HepG2 (cell line): ENCODE results near the gene TAPBP. TPM values are rescaled to one million over a fixed set of nuclear protein-coding genes. Genes with fewer than 3 reads are reported as not detected.
A peak's percentile ranks its signal among the peaks of the same experiment; 100 is the strongest.

ENCODE experiments used
- HDAC2 ChIP-seq: sonication (generic); formaldehyde crosslinking; IDR thresholded peaks from 2 replicates; pipeline ENCODE4 v1.4.0; 2020; ENCODE audit warnings: missing genetic modification reagents
- HMG20B ChIP-seq: conservative IDR thresholded peaks from 2 replicates; pipeline ENCODE4 v1.6.1; 2016; ENCODE audit warnings: missing genetic modification reagents, missing compliant biosample characterization
- HNRNPLL ChIP-seq: fragments of 200-400 bp; formaldehyde crosslinking; IDR thresholded peaks from 2 replicates; pipeline ENCODE4 v1.6.1; 2017; ENCODE audit warnings: mild to moderate bottlenecking, low read depth, low read length; ENCODE audit not compliant: poor library complexity, severe bottlenecking
- NFE2L2 ChIP-seq: fragments of 150-350 bp; IDR thresholded peaks from 2 replicates; pipeline ENCODE4 v1.6.1; 2014; ENCODE audit warnings: low read length
- NFKB2 ChIP-seq: sonication (generic); formaldehyde crosslinking; IDR thresholded peaks from 2 replicates; pipeline ENCODE4 v1.4.0; 2020; ENCODE audit warnings: missing genetic modification reagents, borderline replicate concordance
- SYNCRIP ChIP-seq: fragments of 200-400 bp; formaldehyde crosslinking; IDR thresholded peaks from 2 replicates; pipeline ENCODE4 v1.6.1; 2018; ENCODE audit warnings: mild to moderate bottlenecking, low read depth, low read length; ENCODE audit not compliant: insufficient read depth
- YEATS2 ChIP-seq: sonication (generic); formaldehyde crosslinking; IDR thresholded peaks from 2 replicates; pipeline ENCODE4 v1.4.0; 2020; ENCODE audit warnings: missing genetic modification reagents, borderline replicate concordance
- ZBTB1 ChIP-seq: sonication (generic); formaldehyde crosslinking; IDR thresholded peaks from 2 replicates; pipeline ENCODE4 v1.4.0; 2020; ENCODE audit warnings: missing genetic modification reagents, borderline replicate concordance
- ZBTB8A ChIP-seq: sonication (generic); formaldehyde crosslinking; IDR thresholded peaks from 2 replicates; pipeline ENCODE4 v1.4.0; 2020; ENCODE audit warnings: mild to moderate bottlenecking, low read depth, missing genetic modification reagents, borderline replicate concordance
- ZIK1 ChIP-seq: sonication (generic); formaldehyde crosslinking; IDR thresholded peaks from 2 replicates; pipeline ENCODE4 v1.5.0; 2020; ENCODE audit warnings: mild to moderate bottlenecking, low read depth, missing genetic modification reagents, borderline replicate concordance
- ZNF17 ChIP-seq: sonication (generic); formaldehyde crosslinking; IDR thresholded peaks from 2 replicates; pipeline ENCODE4 v1.5.0; 2020; ENCODE audit warnings: mild to moderate bottlenecking, missing genetic modification reagents
- ZNF207 ChIP-seq: fragments of 450-650 bp; IDR thresholded peaks from 2 replicates; pipeline ENCODE4 v1.6.1; 2016; ENCODE audit warnings: antibody characterized with exemption, borderline replicate concordance
- ZNF557 ChIP-seq: sonication (generic); formaldehyde crosslinking; IDR thresholded peaks from 2 replicates; pipeline ENCODE4 v1.4.0; 2020; ENCODE audit warnings: missing genetic modification reagents
- ZNF567 ChIP-seq: sonication (generic); formaldehyde crosslinking; IDR thresholded peaks from 2 replicates; pipeline ENCODE4 v1.8.1; 2023; ENCODE audit warnings: mild to moderate bottlenecking, missing genetic modification reagents, borderline replicate concordance
- ZNF614 ChIP-seq: IDR thresholded peaks from 2 replicates; pipeline ENCODE4 v1.6.1; 2018; ENCODE audit warnings: missing biosample characterization, missing genetic modification reagents, inconsistent platforms, borderline replicate concordance
- ZNF629 ChIP-seq: sonication (generic); formaldehyde crosslinking; conservative IDR thresholded peaks from 2 replicates; pipeline ENCODE4 v1.5.0; 2020; ENCODE audit warnings: missing genetic modification reagents
- ZNF724P ChIP-seq: sonication (generic); formaldehyde crosslinking; IDR thresholded peaks from 2 replicates; pipeline ENCODE4 v1.8.0; 2022; ENCODE audit warnings: missing genetic modification reagents, borderline replicate concordance
- polyA plus RNA-seq, 8 experiments: library from polyadenylated mRNA; depleted of rRNA in 3 of 8; stranded (reverse) in 7 of 8; unstranded in 1 of 8; fragments of >200 nt; fragmentation: Illumina TruSeq in 4 of 8; extraction: Trizol in 4 of 8; gene quantifications; 2 replicates each; pipeline versions ENCODE4 v1.2.1 to v1.2.3, GENCODE V29; 2011 to 2016; ENCODE audit warnings: low read depth in 4 of 8, missing spikeins in 1 of 8, mixed read lengths in 1 of 8; ENCODE audit not compliant: insufficient read depth in 1 of 8
- total RNA-seq, 5 experiments: library from RNA; depleted of rRNA; stranded (reverse); fragments of >200 nt; fragmentation: Illumina TruSeq; extraction: Trizol; gene quantifications; 2 replicates each; pipeline ENCODE4 v1.2.3, GENCODE V29; 2016; ENCODE audit warnings: low read depth in 1 of 5
- TF ChIP-seq, protein P1 (sequence below): sonication (generic); formaldehyde crosslinking; IDR thresholded peaks from 2 replicates; pipeline ENCODE4 v1.5.0; 2020; ENCODE audit warnings: missing genetic modification reagents, mild to moderate bottlenecking, borderline replicate concordance
- TF ChIP-seq, protein P2 (sequence below): IDR thresholded peaks from 2 replicates; pipeline ENCODE4 v1.6.1; 2012; ENCODE audit warnings: inconsistent platforms
- TF ChIP-seq, protein P3 (sequence below): sonication (generic); formaldehyde crosslinking; IDR thresholded peaks from 2 replicates; pipeline ENCODE4 v1.5.1; 2020; ENCODE audit warnings: mild to moderate bottlenecking, missing genetic modification reagents
- TF ChIP-seq, protein P4 (sequence below): sonication (generic); formaldehyde crosslinking; IDR thresholded peaks from 2 replicates; pipeline ENCODE4 v1.5.1; 2020; ENCODE audit warnings: missing genetic modification reagents, mild to moderate bottlenecking, borderline replicate concordance

TAPBP gene
- total and polyA plus RNA-seq, 2 of the 13 experiments (the other 11 are each of a cell fraction or from before 2014, with no cell fraction given) = 27.4 to 32.3 TPM

DNA sequence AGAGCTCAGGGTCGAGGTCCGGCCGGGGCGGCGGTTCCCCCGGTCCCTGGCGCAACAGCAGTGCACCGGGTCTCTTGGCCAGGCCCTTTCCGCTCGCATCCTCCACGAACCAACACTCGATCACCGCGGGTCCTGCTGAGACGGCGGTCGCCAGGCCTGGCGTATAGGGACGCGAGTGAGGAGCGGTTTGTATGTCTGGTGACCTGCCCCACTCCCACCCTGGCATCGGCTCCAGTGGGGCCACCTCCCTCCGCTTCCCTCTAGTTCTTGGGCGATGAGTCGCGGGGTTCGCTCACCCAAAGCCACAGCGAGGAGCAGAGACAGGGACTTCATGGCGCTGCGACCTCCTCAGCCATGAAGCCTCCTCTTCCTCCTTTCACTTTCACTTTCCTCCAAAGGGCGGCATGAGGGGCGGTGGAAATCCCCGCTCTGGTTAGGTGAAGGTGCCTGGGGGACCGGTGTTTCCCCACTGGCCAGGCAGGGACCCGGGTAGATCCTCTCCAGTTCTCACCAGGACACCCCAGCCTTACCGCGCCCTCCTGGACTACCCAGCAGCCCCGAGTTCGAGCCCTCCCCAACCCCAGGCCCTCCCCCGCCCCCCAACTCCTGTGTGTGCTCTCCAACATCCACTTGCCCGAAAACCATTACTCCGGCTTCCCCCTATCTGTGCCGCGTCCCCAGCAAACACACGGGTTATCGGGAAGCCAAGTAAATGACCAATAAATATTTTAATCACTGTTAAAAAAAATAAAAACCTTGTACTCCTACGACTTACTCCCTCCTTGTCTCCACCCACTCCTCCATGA lies at the start of gene TAPBP (continued):
- TF ChIP-seq, protein P1, sequence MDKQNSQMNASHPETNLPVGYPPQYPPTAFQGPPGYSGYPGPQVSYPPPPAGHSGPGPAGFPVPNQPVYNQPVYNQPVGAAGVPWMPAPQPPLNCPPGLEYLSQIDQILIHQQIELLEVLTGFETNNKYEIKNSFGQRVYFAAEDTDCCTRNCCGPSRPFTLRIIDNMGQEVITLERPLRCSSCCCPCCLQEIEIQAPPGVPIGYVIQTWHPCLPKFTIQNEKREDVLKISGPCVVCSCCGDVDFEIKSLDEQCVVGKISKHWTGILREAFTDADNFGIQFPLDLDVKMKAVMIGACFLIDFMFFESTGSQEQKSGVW (CRISPR knock-in tag) = no peak
- TF ChIP-seq HMG20B (CRISPR knock-in tag) (peak; percentile 42; the same call in 1 of the 2 replicates), NFKB2 (CRISPR knock-in tag) (no peak; the same call in none of the 2 replicates), ZNF567 (CRISPR knock-in tag) (no peak; the same call in 1 of the 2 replicates), ZNF724P (CRISPR knock-in tag) (peak; percentile 85; the same call in 1 of the 2 replicates), ZNF614 (CRISPR knock-in tag) (no peak), HNRNPLL (peak; percentile 51), HDAC2 (peak; percentile 69), ZNF17 (CRISPR knock-in tag) (no peak), ZNF557 (CRISPR knock-in tag) (no peak), ZBTB8A (no peak), SYNCRIP (no peak), ZIK1 (CRISPR knock-in tag) (peak; percentile 81), ZNF207 (no peak), ZBTB1 (CRISPR knock-in tag) (no peak; the same call in 1 of the 2 replicates), YEATS2 (CRISPR knock-in tag) (0 out of 2 replicates have a peak, but pooled peaks have one; percentile 42), NFE2L2 (no peak), ZNF629 (no peak)
- TF ChIP-seq, protein P2, sequence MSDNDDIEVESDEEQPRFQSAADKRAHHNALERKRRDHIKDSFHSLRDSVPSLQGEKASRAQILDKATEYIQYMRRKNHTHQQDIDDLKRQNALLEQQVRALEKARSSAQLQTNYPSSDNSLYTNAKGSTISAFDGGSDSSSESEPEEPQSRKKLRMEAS = no peak
- TF ChIP-seq, protein P3, sequence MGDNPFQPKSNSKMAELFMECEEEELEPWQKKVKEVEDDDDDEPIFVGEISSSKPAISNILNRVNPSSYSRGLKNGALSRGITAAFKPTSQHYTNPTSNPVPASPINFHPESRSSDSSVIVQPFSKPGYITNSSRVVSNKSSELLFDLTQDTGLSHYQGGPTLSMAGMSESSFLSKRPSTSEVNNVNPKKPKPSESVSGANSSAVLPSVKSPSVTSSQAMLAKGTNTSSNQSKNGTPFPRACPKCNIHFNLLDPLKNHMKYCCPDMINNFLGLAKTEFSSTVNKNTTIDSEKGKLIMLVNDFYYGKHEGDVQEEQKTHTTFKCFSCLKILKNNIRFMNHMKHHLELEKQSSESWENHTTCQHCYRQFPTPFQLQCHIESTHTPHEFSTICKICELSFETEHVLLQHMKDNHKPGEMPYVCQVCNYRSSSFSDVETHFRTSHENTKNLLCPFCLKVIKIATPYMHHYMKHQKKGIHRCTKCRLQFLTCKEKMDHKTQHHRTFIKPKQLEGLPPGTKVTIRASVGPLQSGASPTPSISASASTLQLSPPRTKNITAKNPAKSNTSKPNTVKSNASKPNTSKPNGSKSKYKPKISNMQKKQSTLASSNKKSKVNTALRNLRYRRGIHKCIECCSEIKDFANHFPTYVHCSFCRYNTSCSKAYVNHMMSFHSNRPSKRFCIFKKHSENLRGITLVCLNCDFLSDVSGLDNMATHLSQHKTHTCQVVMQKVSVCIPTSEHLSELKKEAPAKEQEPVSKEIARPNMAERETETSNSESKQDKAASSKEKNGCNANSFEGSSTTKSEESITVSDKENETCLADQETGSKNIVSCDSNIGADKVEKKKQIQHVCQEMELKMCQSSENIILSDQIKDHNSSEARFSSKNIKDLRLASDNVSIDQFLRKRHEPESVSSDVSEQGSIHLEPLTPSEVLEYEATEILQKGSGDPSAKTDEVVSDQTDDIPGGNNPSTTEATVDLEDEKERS (CRISPR knock-in tag) = no peak
- TF ChIP-seq, protein P4, sequence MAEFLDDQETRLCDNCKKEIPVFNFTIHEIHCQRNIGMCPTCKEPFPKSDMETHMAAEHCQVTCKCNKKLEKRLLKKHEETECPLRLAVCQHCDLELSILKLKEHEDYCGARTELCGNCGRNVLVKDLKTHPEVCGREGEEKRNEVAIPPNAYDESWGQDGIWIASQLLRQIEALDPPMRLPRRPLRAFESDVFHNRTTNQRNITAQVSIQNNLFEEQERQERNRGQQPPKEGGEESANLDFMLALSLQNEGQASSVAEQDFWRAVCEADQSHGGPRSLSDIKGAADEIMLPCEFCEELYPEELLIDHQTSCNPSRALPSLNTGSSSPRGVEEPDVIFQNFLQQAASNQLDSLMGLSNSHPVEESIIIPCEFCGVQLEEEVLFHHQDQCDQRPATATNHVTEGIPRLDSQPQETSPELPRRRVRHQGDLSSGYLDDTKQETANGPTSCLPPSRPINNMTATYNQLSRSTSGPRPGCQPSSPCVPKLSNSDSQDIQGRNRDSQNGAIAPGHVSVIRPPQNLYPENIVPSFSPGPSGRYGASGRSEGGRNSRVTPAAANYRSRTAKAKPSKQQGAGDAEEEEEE (CRISPR knock-in tag) = 0 out of 2 replicates have a peak, but pooled peaks have one; percentile 57
